KOPT-K1 (cell line): ENCODE measurements around the gene CHURC1.
"Not testable (repeated sequence)": the region's sequence is repeated elsewhere in the genome, so short reads cannot be mapped to it uniquely, and the experiment has no call there.

Source experiments
- H3K27ac ChIP-seq: fragments of 200-600 bp; sonication (generic); 2 replicates; pipeline ENCODE4 v1.5.1; 2016; ENCODE audit warnings: antibody characterized with exemption, mild to moderate bottlenecking, low read depth, low read length; ENCODE audit not compliant: poor library complexity, severe bottlenecking
- H3K36me3 ChIP-seq: fragments of 200-600 bp; sonication (generic); 2 replicates; pipeline ENCODE4 v1.5.1; 2017; ENCODE audit warnings: antibody characterized with exemption, mild to moderate bottlenecking, low read length, moderate library complexity; ENCODE audit not compliant: insufficient read depth
- H3K9me3 ChIP-seq: fragments of 200-600 bp; sonication (generic); 2 replicates; pipeline ENCODE4 v1.5.1; 2017; ENCODE audit warnings: antibody characterized with exemption, low read length, mild to moderate bottlenecking; ENCODE audit not compliant: insufficient read depth, poor library complexity, severe bottlenecking

The CHURC1 gene

GRCh38 chr14:64885559-64885958 lies 28.7 kb upstream of the CHURC1 start:
- H3K27ac ChIP-seq = no peak overlapping the region
- no peaks in the 10 kb centered on the region for H3K9me3 ChIP-seq
- no peaks in the 10 kb centered on the region for H3K36me3 ChIP-seq

GRCh38 chr14:64889352-64889751 lies 24.9 kb upstream of the CHURC1 start:
- no peaks in the 10 kb centered on the region for H3K9me3 ChIP-seq
- no peak overlapping the region for H3K27ac ChIP-seq
- no peaks in the 10 kb centered on the region for H3K36me3 ChIP-seq

GRCh38 chr14:64891173-64891838 lies 22.9 kb upstream of the CHURC1 start:
- Histone ChIP-seq H3K36me3 (no peaks in the 10 kb centered on the region), H3K27ac (no peak overlapping the region), H3K9me3 (no peaks in the 10 kb centered on the region)

- Histone ChIP-seq H3K9me3 (no peaks in the 10 kb centered on the region), H3K36me3 (no peaks in the 10 kb centered on the region)
Measured at GRCh38 chr14:64891839-64892375, 22.3 kb upstream of the CHURC1 start.

GRCh38 chr14:64899958-64900357 lies 14.3 kb upstream of the CHURC1 start:
- Histone ChIP-seq H3K36me3 (no peaks in the 10 kb centered on the region), H3K27ac (no peak overlapping the region), H3K9me3 (no peaks in the 10 kb centered on the region)

More at GRCh38 chr14:64891839-64892375, 22.3 kb upstream of the CHURC1 start:
- H3K27ac ChIP-seq = no peak overlapping the region

- H3K36me3 ChIP-seq = no peaks in the 10 kb centered on the region
- no peaks in the 10 kb centered on the region for H3K9me3 ChIP-seq
- H3K27ac ChIP-seq = no peak overlapping the region
Measured at GRCh38 chr14:64906022-64906421, 8.2 kb upstream of the CHURC1 start.

GRCh38 chr14:64910847-64911495 lies 3.3 kb upstream of the CHURC1 start:
- H3K36me3 ChIP-seq = no peaks in the 10 kb centered on the region
- H3K27ac ChIP-seq = no peak overlapping the region
- no peaks in the 10 kb centered on the region for H3K9me3 ChIP-seq

- H3K36me3 ChIP-seq = no peaks in the 10 kb centered on the region
- no peaks in the 10 kb centered on the region for H3K9me3 ChIP-seq
- no peak overlapping the region for H3K27ac ChIP-seq
Measured at GRCh38 chr14:64912261-64912660, 2.0 kb upstream of the CHURC1 start.

- not testable (repeated sequence) for H3K9me3 ChIP-seq, H3K36me3 ChIP-seq, H3K27ac ChIP-seq
Measured at GRCh38 chr14:64913477-64913876, 778 bp upstream of the CHURC1 start.

GRCh38 chr14:64915029-64915424 lies 772 bp downstream of the CHURC1 start:
- Histone ChIP-seq H3K9me3 (no peaks in the 10 kb centered on the region), H3K27ac (peak overlapping the region; percentile 91), H3K36me3 (peaks cover 6% of the 10 kb centered on the region; the same call in 1 of the 2 replicates)

GRCh38 chr14:64915797-64916196 lies 1.5 kb downstream of the CHURC1 start:
- Histone ChIP-seq H3K27ac (no peak overlapping the region), H3K9me3 (no peaks in the 10 kb centered on the region), H3K36me3 (peaks cover 10% of the 10 kb centered on the region; the same call in 1 of the 2 replicates)

GRCh38 chr14:64918216-64918615 lies 4.0 kb downstream of the CHURC1 start:
- peaks cover 10% of the 10 kb centered on the region; the same call in 1 of the 2 replicates for H3K36me3 ChIP-seq
- H3K9me3 ChIP-seq = no peaks in the 10 kb centered on the region
- H3K27ac ChIP-seq = no peak overlapping the region

- Histone ChIP-seq H3K9me3 (no peaks in the 10 kb centered on the region), H3K36me3 (peaks cover 16% of the 10 kb centered on the region), H3K27ac (no peak overlapping the region)
Measured at GRCh38 chr14:64919215-64919614, 5.0 kb downstream of the CHURC1 start.

GRCh38 chr14:64919618-64920017 lies 5.4 kb downstream of the CHURC1 start:
- no peaks in the 10 kb centered on the region for H3K9me3 ChIP-seq
- H3K27ac ChIP-seq = no peak overlapping the region
- H3K36me3 ChIP-seq = peaks cover 20% of the 10 kb centered on the region

- Histone ChIP-seq H3K9me3 (no peaks in the 10 kb centered on the region), H3K36me3 (peaks cover 29% of the 10 kb centered on the region), H3K27ac (no peak overlapping the region)
Measured at GRCh38 chr14:64920465-64920864, 6.2 kb downstream of the CHURC1 start.

GRCh38 chr14:64923015-64923414 lies 8.8 kb downstream of the CHURC1 start:
- peaks cover 54% of the 10 kb centered on the region for H3K36me3 ChIP-seq
- H3K9me3 ChIP-seq = peaks cover 9% of the 10 kb centered on the region
- no peak overlapping the region for H3K27ac ChIP-seq
